K562 (cell line): ENCODE data around the gene NFIC. TPM values are rescaled to one million over a fixed set of nuclear protein-coding genes. Genes with fewer than 3 reads are reported as not detected.

Source experiments
- BACH1 ChIP-seq: fragments of 200-800 bp; sonication (Bioruptor generic); IDR thresholded peaks from 2 replicates; pipeline ENCODE4 v1.6.1; 2016; ENCODE audit warnings: missing genetic modification characterization, missing compliant biosample characterization
- CBX3 ChIP-seq, 2 experiments: IDR thresholded peaks; 1 replicate in 1 of 2; 2 replicates in 1 of 2; pipeline ENCODE4 v1.6.1; 2012; ENCODE audit warnings: inconsistent platforms in 2 of 2, low read length in 2 of 2, borderline replicate concordance in 1 of 2, control low read depth in 1 of 2
- CCNT2 ChIP-seq: IDR thresholded peaks from 2 replicates; pipeline ENCODE4 v1.6.1; 2011; ENCODE audit warnings: borderline replicate concordance, low read depth, mild to moderate bottlenecking, moderate library complexity, mixed read lengths, low read length; ENCODE audit not compliant: insufficient read length; ENCODE audit errors: extremely low read depth
- ELK1 ChIP-seq: sonication (generic); formaldehyde crosslinking; IDR thresholded peaks from 2 replicates; pipeline ENCODE4 v1.8.1; 2022; ENCODE audit warnings: missing genetic modification reagents
- EP400 ChIP-seq: fragments of 450-650 bp; IDR thresholded peaks from 2 replicates; pipeline ENCODE4 v1.6.1; 2017; ENCODE audit warnings: antibody characterized with exemption, mild to moderate bottlenecking, moderate library complexity
- ETV5 ChIP-seq: sonication (generic); formaldehyde crosslinking; IDR thresholded peaks from 2 replicates; pipeline ENCODE4 v1.4.0; 2020; ENCODE audit warnings: low read depth, mild to moderate bottlenecking, missing genetic modification reagents
- FOXP1 ChIP-seq: sonication (generic); formaldehyde crosslinking; IDR thresholded peaks from 2 replicates; pipeline ENCODE4 v1.8.0; 2022; ENCODE audit warnings: mild to moderate bottlenecking, missing genetic modification reagents
- HDAC1 ChIP-seq, 2 experiments: fragments of 450-650 bp; IDR thresholded peaks; 2 replicates each; pipeline ENCODE4 v1.6.1; 2016 to 2017; ENCODE audit warnings: inconsistent platforms in 1 of 2, mild to moderate bottlenecking in 1 of 2, moderate library complexity in 1 of 2
- MTA1 ChIP-seq: fragments of 450-650 bp; IDR thresholded peaks from 2 replicates; pipeline ENCODE4 v1.6.1; 2017; ENCODE audit warnings: borderline replicate concordance
- MXI1 ChIP-seq: IDR thresholded peaks from 2 replicates; pipeline ENCODE4 v1.6.1; 2011; ENCODE audit warnings: low read depth, mild to moderate bottlenecking, improper control_type of control experiment, low read length
- NCOA6 ChIP-seq: fragments of 450-650 bp; IDR thresholded peaks from 2 replicates; pipeline ENCODE4 v1.6.1; 2017; ENCODE audit warnings: mild to moderate bottlenecking
- NKRF ChIP-seq: fragments of 450-650 bp; IDR thresholded peaks from 2 replicates; pipeline ENCODE4 v1.6.1; 2016; ENCODE audit warnings: borderline replicate concordance
- RNF219 ChIP-seq: fragments of 250-450 bp; sonication (Bioruptor Pico); IDR thresholded peaks from 2 replicates; pipeline ENCODE4 v1.5.0; 2022; ENCODE audit warnings: mild to moderate bottlenecking
- SMARCA5 ChIP-seq: fragments of 450-650 bp; IDR thresholded peaks from 2 replicates; pipeline ENCODE4 v1.6.1; 2016
- TEAD1 ChIP-seq, 2 experiments: fragments of 450-650 bp in 1 of 2; sonication (generic) in 1 of 2; formaldehyde crosslinking; IDR thresholded peaks; 2 replicates each; pipeline versions ENCODE4 v1.4.0 to v1.8.0; 2020 to 2022; ENCODE audit warnings: mild to moderate bottlenecking in 2 of 2, missing genetic modification reagents in 1 of 2
- TRIM24 ChIP-seq, 2 experiments: fragments of 450-650 bp; IDR thresholded peaks; 2 replicates each; pipeline ENCODE4 v1.6.1; 2016
- TRIM28 ChIP-seq: fragments of 450-650 bp; IDR thresholded peaks from 2 replicates; pipeline ENCODE4 v1.6.1; 2017
- USF2 ChIP-seq: sonication (generic); formaldehyde crosslinking; IDR thresholded peaks from 2 replicates; pipeline ENCODE4 v1.5.0; 2020; ENCODE audit warnings: missing genetic modification reagents
- XRCC5 ChIP-seq: fragments of 200-400 bp; formaldehyde crosslinking; IDR thresholded peaks from 2 replicates; pipeline ENCODE4 v1.6.1; 2017; ENCODE audit warnings: low read depth, mild to moderate bottlenecking, low read length
- ZBTB2 ChIP-seq: fragments of 450-650 bp; IDR thresholded peaks from 2 replicates; pipeline ENCODE4 v1.6.1; 2016; ENCODE audit warnings: antibody characterized with exemption
- ZNF785 ChIP-seq: fragments of 250-450 bp; sonication (Bioruptor Pico); IDR thresholded peaks from 2 replicates; pipeline ENCODE4 v1.4.0; 2020; ENCODE audit warnings: mild to moderate bottlenecking
- polyA plus RNA-seq, 8 experiments: library from polyadenylated mRNA; depleted of rRNA in 4 of 8; stranded (reverse) in 5 of 8; unstranded in 3 of 8; fragments of >200 nt; fragmentation: Nextera tagmentation in 2 of 8; fragmentation: Illumina TruSeq in 1 of 8; extraction: Ambion mirVana in 2 of 8; extraction: Trizol in 1 of 8; gene quantifications; 2 replicates each; pipeline versions ENCODE4 v1.2.1 to v1.2.3, GENCODE V29; 2011 to 2014; ENCODE audit warnings: inconsistent platforms in 1 of 8, missing spikeins in 1 of 8
- total RNA-seq, 7 experiments: library from RNA; depleted of rRNA in 6 of 7; stranded (reverse); fragments of >200 nt in 6 of 7; fragmentation: Illumina TruSeq in 2 of 7; extraction: Trizol in 2 of 7; gene quantifications; 2 replicates each; pipeline versions ENCODE4 v1.2.1 to v1.2.3, GENCODE V29; 2011 to 2021; ENCODE audit warnings: low replicate concordance in 1 of 7

NFIC gene
- total and polyA plus RNA-seq, 9 of the 15 experiments (the other 6 are each of a cell fraction or from before 2014, with no cell fraction given): 0.71 to 62.1 (median 6.9) TPM

GRCh38 chr19:3500429-3501101 is 134.2 kb downstream of the NFIC start, which contains the start of gene DOHH (continued):
- TF ChIP-seq BACH1 (tag): no peak
- peak; percentile 97 for TF ChIP-seq EP400
- TF ChIP-seq TRIM24 (IDR thresholded peaks at IDR 0.05): peak in 1 of 2 experiments; percentile 77; a peak in 2 of 4 replicates
- TF ChIP-seq FOXP1: peak; percentile 80; the same call in 1 of the 2 replicates
- peak; percentile 58 for TF ChIP-seq MXI1
- peak in 1 of 2 experiments; percentile 24; a peak in 1 of 3 replicates for TF ChIP-seq CBX3 (IDR thresholded peaks at IDR 0.05; ENCODE audit: borderline replicate concordance in 1 of 2, low read length in 2 of 2)
- TF ChIP-seq ZNF785 (CRISPR knock-in tag): no peak
- TF ChIP-seq ETV5: 0 out of 2 replicates have a peak, but pooled peaks have one; percentile 19
- TF ChIP-seq USF2 (CRISPR knock-in tag): peak; percentile 100
- no peak for TF ChIP-seq RNF219
- peak in 1 of 2 experiments; percentile 99; a peak in 2 of 4 replicates for TF ChIP-seq HDAC1 (IDR thresholded peaks at IDR 0.05)
- TF ChIP-seq CCNT2: peak; percentile 73
- no peak for TF ChIP-seq TRIM28
- peak; percentile 60 to 95; a peak in 3 of 4 replicates for TF ChIP-seq TEAD1 (CRISPR knock-in tag; IDR thresholded peaks at IDR 0.05)
- peak; percentile 97 for TF ChIP-seq NKRF
- TF ChIP-seq ZBTB2: peak; percentile 81
- no peak for TF ChIP-seq NCOA6
- TF ChIP-seq ELK1: no peak
- TF ChIP-seq XRCC5: peak; percentile 48; the same call in 1 of the 2 replicates
- no peak for TF ChIP-seq MTA1
- TF ChIP-seq SMARCA5: no peak
